Activated CD4-positive, alpha-beta T cell treated with anti-CD3 and anti-CD28 coated beads for 48 hours (primary cell): Measurements from ENCODE around the gene TAF9B.
"Not testable (repeated sequence)": the region's sequence is repeated elsewhere in the genome, so short reads cannot be mapped to it uniquely, and the experiment has no call there.

ENCODE experiments used
- DNase-seq: peaks from one replicate; pipeline ENCODE4 v3.0.0-alpha.2; 2020

The TAF9B gene

GRCh38 chrX:78139160-78140123 is at the start of gene TAF9B:
Gene TAF9B (minus strand): TSS chrX:78139650. CDS start chrX:78139611, 39 bp downstream.
- DNase-seq = peak; percentile 89

GRCh38 chrX:78182881-78183280 is 43.4 kb upstream of the TAF9B start:
- no peak for DNase-seq

- no peak for DNase-seq
These were observed 41.9 kb upstream of the TAF9B start for GRCh38 chrX:78181307-78181706.

- DNase-seq = no peak
These were observed 28.6 kb upstream of the TAF9B start for GRCh38 chrX:78168065-78168464.

- no peak for DNase-seq
These were observed 26.0 kb upstream of the TAF9B start for GRCh38 chrX:78165425-78165824.

GRCh38 chrX:78163175-78163574 is 23.7 kb upstream of the TAF9B start:
- not testable (repeated sequence) for DNase-seq

- DNase-seq = not testable (repeated sequence)
These were observed 21.3 kb upstream of the TAF9B start for GRCh38 chrX:78160711-78161110.

- not testable (repeated sequence) for DNase-seq
These were observed 18.4 kb upstream of the TAF9B start for GRCh38 chrX:78157846-78158245.

- DNase-seq = not testable (repeated sequence)
These were observed 17.9 kb upstream of the TAF9B start for GRCh38 chrX:78157373-78157772.

- not testable (repeated sequence) for DNase-seq
These were observed 7.6 kb upstream of the TAF9B start for GRCh38 chrX:78147002-78147540.

GRCh38 chrX:78140206-78140605 is 756 bp upstream of the TAF9B start:
- DNase-seq = no peak

GRCh38 chrX:78133238-78133960 is 6.1 kb downstream of the TAF9B start:
- no peak for DNase-seq

GRCh38 chrX:78131117-78131516 is 8.3 kb downstream of the TAF9B start:
- no peak for DNase-seq

GRCh38 chrX:78130396-78130795 is 9.1 kb downstream of the TAF9B start:
- no peak for DNase-seq

GRCh38 chrX:78129714-78130113 is 9.7 kb downstream of the TAF9B start:
- DNase-seq = no peak

GRCh38 chrX:78125781-78126180 is 13.7 kb downstream of the TAF9B start:
- DNase-seq = not testable (repeated sequence)

- no peak for DNase-seq
These were observed 14.3 kb downstream of the TAF9B start for GRCh38 chrX:78125148-78125547.

GRCh38 chrX:78124307-78124706 is 15.1 kb downstream of the TAF9B start:
- DNase-seq = no peak

GRCh38 chrX:78123190-78123589 is 16.3 kb downstream of the TAF9B start:
- DNase-seq = peak; percentile 56

- no peak for DNase-seq
These were observed 19.8 kb downstream of the TAF9B start for GRCh38 chrX:78119521-78120227.

- no peak for DNase-seq
These were observed 20.8 kb downstream of the TAF9B start for GRCh38 chrX:78118628-78119027.

- DNase-seq = no peak
These were observed 22.7 kb downstream of the TAF9B start for GRCh38 chrX:78116766-78117165.

GRCh38 chrX:78116365-78116764 is 23.1 kb downstream of the TAF9B start:
- no peak for DNase-seq
